ENCODE data around the gene CSH2. TPM values are rescaled to one million over a fixed set of nuclear protein-coding genes. Genes with fewer than 3 reads are reported as not detected.
"Not testable (repeated sequence)": the region's sequence is repeated elsewhere in the genome, so short reads cannot be mapped to it uniquely, and the experiment has no call there.

CSH2 gene
- total RNA-seq, 2 experiments from 2014 or later, result not detected

DNA sequence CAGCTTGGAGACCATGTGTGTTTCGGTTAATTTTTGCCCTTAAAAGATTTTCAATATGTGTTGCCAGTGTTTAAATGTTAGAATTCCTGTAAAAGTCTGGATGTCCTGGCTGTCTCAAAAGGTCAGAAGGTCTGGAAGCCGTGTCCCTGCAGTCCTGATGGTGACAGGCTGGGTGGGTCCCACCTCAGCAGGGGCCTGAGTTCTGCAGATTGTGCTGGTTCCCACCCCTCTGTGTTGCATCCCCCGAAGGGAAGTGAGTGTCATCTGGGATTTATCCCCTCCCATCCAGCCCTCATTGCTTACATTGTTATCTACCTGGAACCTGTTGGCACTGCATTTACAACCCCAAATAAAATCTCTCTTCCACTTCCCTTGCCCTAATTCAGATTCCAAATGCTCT lies 20.5 kb upstream of the CSH2 start:
- ATAC-seq (ENCODE audit: poor library complexity); DNase-seq; H3K27ac Mint-ChIP-seq; H3K36me3 ChIP-seq (ENCODE audit: insufficient read depth, low read length); H3K9me3 ChIP-seq (ENCODE audit: control insufficient read depth in 1 of 2, insufficient read depth in 1 of 2, low read length in 2 of 2); POLR2A ChIA-PET; H3K4me1 Mint-ChIP-seq (ENCODE audit: low read depth); H3K4me3 Mint-ChIP-seq; H3K4me1 ChIP-seq (ENCODE audit: insufficient read depth, low read length); intact Hi-C loops (cut with DNase I, micrococcal nuclease); H3K27me3 ChIP-seq (ENCODE audit: control insufficient read depth in 1 of 2, insufficient read depth in 2 of 2, low read length in 2 of 2); CTCF ChIA-PET; H3K27ac ChIP-seq (ENCODE audit: low read depth in 1 of 2, low read length in 2 of 2); H3K4me3 ChIP-seq (ENCODE audit: low read length); H3K27me3 Mint-ChIP-seq; H3K36me3 Mint-ChIP-seq (ENCODE audit: low read depth); H3K9me3 Mint-ChIP-seq: not testable (repeated sequence)

DNA sequence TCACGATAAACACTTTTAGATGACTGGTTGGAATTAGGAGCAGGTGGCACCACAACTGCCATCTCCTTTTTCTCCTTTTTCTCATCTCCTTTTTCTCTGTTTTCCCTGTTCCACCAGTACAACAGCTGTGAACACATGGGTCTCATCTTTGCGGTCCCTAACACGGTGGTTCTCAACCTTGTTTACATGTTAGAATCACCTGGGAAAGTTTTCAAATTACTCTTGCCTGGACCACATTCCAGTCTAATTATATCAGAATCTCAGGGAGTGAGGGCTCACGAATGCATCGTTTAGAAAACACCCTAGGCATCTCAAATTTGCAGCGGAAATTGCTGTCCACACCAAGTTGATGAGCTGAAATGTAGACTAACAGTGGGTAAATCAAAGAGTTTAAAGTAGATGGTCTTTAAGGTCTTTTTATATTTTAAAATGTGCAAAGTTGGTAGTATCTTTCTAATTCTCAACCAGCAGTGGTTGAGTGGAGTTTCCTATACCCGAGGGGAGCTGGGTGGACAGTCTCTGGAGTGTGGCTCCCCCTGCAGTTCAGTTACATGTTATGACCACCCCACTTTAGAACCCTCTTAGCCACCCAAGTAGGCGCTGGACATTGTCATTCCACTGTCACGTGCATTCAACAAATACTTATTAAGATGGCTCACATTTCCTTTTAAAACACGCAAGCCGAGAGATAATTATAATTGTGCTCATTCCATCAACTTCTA lies 19.0 kb upstream of the CSH2 start:
- H3K27ac ChIP-seq (ENCODE audit: low read depth in 1 of 2, low read length in 2 of 2); CTCF ChIA-PET; H3K9me3 ChIP-seq (ENCODE audit: control insufficient read depth in 1 of 2, insufficient read depth in 1 of 2, low read length in 2 of 2); H3K27me3 Mint-ChIP-seq; H3K27ac Mint-ChIP-seq; POLR2A ChIA-PET; H3K36me3 Mint-ChIP-seq (ENCODE audit: low read depth); ATAC-seq (ENCODE audit: poor library complexity); H3K4me1 ChIP-seq (ENCODE audit: insufficient read depth, low read length); H3K4me1 Mint-ChIP-seq (ENCODE audit: low read depth); H3K4me3 ChIP-seq (ENCODE audit: low read length); H3K36me3 ChIP-seq (ENCODE audit: insufficient read depth, low read length); DNase-seq; H3K27me3 ChIP-seq (ENCODE audit: control insufficient read depth in 1 of 2, insufficient read depth in 2 of 2, low read length in 2 of 2); intact Hi-C loops (cut with DNase I, micrococcal nuclease); H3K4me3 Mint-ChIP-seq; H3K9me3 Mint-ChIP-seq: not testable (repeated sequence)

DNA sequence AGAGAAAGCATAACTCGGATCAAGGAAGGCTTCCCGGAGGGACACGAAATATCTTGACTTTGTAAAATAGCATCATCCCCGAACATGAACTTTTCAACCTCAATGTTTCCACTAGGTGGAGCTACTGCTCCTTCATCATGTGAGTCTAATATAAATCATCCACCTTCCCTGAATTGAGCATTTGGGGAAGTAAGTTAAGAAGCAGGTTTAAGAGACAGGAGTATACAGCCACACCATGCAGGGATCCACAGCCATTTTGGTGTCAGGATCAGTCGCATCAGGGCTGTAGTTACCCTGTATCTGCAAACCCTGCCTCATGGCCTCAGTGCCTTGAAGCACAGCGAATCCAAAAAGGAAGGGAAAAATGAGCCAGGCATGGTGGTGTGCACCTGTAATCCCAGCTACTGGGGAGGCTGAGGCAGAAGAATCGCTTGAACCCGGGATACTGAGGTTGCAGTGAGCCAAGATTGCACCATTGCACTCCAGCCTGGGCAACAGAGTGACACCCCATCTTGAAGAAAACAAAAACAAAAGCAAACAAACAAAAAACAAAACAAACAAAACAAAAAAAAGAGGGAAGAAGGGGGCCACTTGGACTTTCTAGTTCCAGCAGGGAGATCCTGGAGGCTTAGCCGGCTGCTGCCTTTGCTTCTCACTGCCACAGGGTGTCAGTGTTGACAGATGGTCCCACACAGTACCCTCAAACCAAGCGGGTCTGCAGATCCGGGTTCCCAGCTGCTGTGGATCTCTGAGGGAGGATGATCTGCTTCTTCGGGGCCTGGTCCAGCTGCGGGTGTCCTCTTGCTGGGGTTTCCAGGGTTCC lies 15.8 kb upstream of the CSH2 start:
- H3K4me1 ChIP-seq (ENCODE audit: insufficient read depth, low read length); H3K27me3 ChIP-seq (ENCODE audit: control insufficient read depth in 1 of 2, insufficient read depth in 2 of 2, low read length in 2 of 2); H3K9me3 Mint-ChIP-seq; H3K4me3 Mint-ChIP-seq; H3K27me3 Mint-ChIP-seq; H3K36me3 Mint-ChIP-seq (ENCODE audit: low read depth); intact Hi-C loops (cut with DNase I, micrococcal nuclease); POLR2A ChIA-PET; H3K36me3 ChIP-seq (ENCODE audit: insufficient read depth, low read length); H3K27ac Mint-ChIP-seq; H3K9me3 ChIP-seq (ENCODE audit: control insufficient read depth in 1 of 2, insufficient read depth in 1 of 2, low read length in 2 of 2); H3K27ac ChIP-seq (ENCODE audit: low read depth in 1 of 2, low read length in 2 of 2); H3K4me3 ChIP-seq (ENCODE audit: low read length); H3K4me1 Mint-ChIP-seq (ENCODE audit: low read depth): not testable (repeated sequence)
- peak in 3 of 14 experiments; percentile 31 to 52 (median 36) for DNase-seq
- ATAC-seq (ENCODE audit: poor library complexity), result peak; percentile 76
- CTCF ChIA-PET, result interaction anchor here (0.7 kb wide), 1 partner anchor 23 kb away, joined by 3 read pairs; no protein-coding TSS in a partner anchor
- TF ChIP-seq, protein P1, sequence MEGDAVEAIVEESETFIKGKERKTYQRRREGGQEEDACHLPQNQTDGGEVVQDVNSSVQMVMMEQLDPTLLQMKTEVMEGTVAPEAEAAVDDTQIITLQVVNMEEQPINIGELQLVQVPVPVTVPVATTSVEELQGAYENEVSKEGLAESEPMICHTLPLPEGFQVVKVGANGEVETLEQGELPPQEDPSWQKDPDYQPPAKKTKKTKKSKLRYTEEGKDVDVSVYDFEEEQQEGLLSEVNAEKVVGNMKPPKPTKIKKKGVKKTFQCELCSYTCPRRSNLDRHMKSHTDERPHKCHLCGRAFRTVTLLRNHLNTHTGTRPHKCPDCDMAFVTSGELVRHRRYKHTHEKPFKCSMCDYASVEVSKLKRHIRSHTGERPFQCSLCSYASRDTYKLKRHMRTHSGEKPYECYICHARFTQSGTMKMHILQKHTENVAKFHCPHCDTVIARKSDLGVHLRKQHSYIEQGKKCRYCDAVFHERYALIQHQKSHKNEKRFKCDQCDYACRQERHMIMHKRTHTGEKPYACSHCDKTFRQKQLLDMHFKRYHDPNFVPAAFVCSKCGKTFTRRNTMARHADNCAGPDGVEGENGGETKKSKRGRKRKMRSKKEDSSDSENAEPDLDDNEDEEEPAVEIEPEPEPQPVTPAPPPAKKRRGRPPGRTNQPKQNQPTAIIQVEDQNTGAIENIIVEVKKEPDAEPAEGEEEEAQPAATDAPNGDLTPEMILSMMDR (IDR thresholded peaks at IDR 0.05), result peak; percentile 61

DNA sequence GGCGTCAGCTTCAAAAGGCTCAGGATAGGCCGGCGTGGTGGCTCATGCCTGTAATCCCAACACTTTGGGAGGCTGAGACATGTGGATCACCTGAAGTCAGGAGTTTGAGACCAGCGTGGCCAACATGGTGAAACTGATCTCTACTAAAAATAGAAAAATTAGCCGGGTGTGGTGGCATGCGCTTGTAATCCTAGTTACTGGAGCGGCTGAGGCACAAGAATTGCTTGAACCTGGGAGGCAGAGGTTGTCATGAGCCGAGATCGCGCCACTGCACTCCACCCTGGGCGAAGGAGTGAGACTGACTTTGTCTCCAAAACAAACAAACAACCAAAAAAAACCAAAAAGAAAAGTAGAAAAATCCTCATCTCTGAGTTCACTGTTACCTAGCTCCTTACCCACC lies 11.6 kb upstream of the CSH2 start:
- H3K36me3 ChIP-seq (ENCODE audit: insufficient read depth, low read length); H3K4me3 ChIP-seq (ENCODE audit: low read length); H3K27ac Mint-ChIP-seq; H3K36me3 Mint-ChIP-seq (ENCODE audit: low read depth); ATAC-seq (ENCODE audit: poor library complexity); CTCF ChIA-PET; POLR2A ChIA-PET; H3K9me3 Mint-ChIP-seq; H3K4me1 ChIP-seq (ENCODE audit: insufficient read depth, low read length); H3K27me3 ChIP-seq (ENCODE audit: control insufficient read depth in 1 of 2, insufficient read depth in 2 of 2, low read length in 2 of 2); H3K4me3 Mint-ChIP-seq; H3K4me1 Mint-ChIP-seq (ENCODE audit: low read depth); H3K9me3 ChIP-seq (ENCODE audit: control insufficient read depth in 1 of 2, insufficient read depth in 1 of 2, low read length in 2 of 2); H3K27ac ChIP-seq (ENCODE audit: low read depth in 1 of 2, low read length in 2 of 2); DNase-seq; intact Hi-C loops (cut with DNase I, micrococcal nuclease); H3K27me3 Mint-ChIP-seq: not testable (repeated sequence)

DNA sequence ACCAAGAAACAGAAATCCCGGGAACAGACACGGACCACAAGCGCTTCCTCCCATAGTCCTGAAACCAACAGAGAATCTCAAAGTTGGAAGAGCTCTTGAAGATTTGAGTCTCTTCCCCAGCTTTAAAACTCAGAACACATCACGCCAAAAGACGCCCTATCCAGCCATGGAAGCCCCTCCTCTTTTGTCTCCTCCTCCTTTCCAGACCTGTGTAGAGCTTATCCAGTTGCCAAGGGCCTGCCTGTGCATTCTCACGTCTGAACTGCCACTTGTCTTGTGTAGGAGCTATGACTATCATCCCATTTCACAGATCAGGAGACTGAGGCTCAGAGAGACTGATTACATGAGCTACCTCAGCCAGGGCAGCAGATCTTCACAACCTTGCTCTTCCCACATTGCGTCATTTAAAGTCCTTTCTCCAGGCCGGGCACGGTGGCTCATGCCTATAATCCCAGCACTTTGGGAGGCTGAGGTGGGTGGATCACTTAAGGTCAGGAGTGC lies 9.2 kb upstream of the CSH2 start:
- POLR2A ChIA-PET; H3K4me1 Mint-ChIP-seq (ENCODE audit: low read depth): not testable (repeated sequence)
- CTCF ChIA-PET, result interaction anchor here (0.7 to 1.1 kb wide), 3 partner anchors 20 to 44 kb away, joined by 3 read pairs; no protein-coding TSS in a partner anchor

More for the DNA sequence above, 9.2 kb upstream of the CSH2 start:
- H3K27me3 ChIP-seq (ENCODE audit: control insufficient read depth in 1 of 2, insufficient read depth in 2 of 2, low read length in 2 of 2); H3K27me3 Mint-ChIP-seq; H3K4me3 Mint-ChIP-seq; ATAC-seq (ENCODE audit: poor library complexity); H3K9me3 ChIP-seq (ENCODE audit: control insufficient read depth in 1 of 2, insufficient read depth in 1 of 2, low read length in 2 of 2); H3K36me3 Mint-ChIP-seq (ENCODE audit: low read depth); DNase-seq; H3K36me3 ChIP-seq (ENCODE audit: insufficient read depth, low read length); H3K4me1 ChIP-seq (ENCODE audit: insufficient read depth, low read length); H3K27ac Mint-ChIP-seq; H3K9me3 Mint-ChIP-seq; intact Hi-C loops (cut with DNase I, micrococcal nuclease); H3K4me3 ChIP-seq (ENCODE audit: low read length); H3K27ac ChIP-seq (ENCODE audit: low read depth in 1 of 2, low read length in 2 of 2): not testable (repeated sequence)

Measured in CD4-positive, alpha-beta T cell (primary cell).